Endothelial cell of umbilical vein (primary cell): ENCODE measurements around the gene PLEKHA5. TPM values are rescaled to one million over a fixed set of nuclear protein-coding genes. Genes with fewer than 3 reads are reported as not detected.
A peak's percentile ranks its signal among the peaks of the same experiment; 100 is the strongest.

ENCODE experiments used
- Bru-seq: library from RNA; stranded (reverse); fragments of 400-500 nt; gene quantifications from one replicate; lab custom pipeline; 2021; lab: Mats Ljungman, UMichigan
- BruChase-seq, 2 experiments: library from RNA; stranded (reverse); fragments of 400-500 nt; gene quantifications; one replicate each; lab custom pipeline; 2021; lab: Mats Ljungman, UMichigan
- BruUV-seq: library from RNA; stranded (reverse); fragments of 400-500 nt; replicated peaks from 2 replicates; lab custom pipeline; 2021; lab: Mats Ljungman, UMichigan
- CTCF ChIA-PET: fragments of 300-600, 350-600 bp; sonication (Branson Sonifier 250); formaldehyde crosslinking; loops from one replicate; lab custom pipeline; 2021; ENCODE audit warnings: antibody characterized with exemption, inconsistent platforms; lab: Charles Lee
- POLR2A ChIA-PET: fragments of 300-600, 350-600 bp; sonication (Branson Sonifier 250); formaldehyde crosslinking; loops from one replicate; lab custom pipeline; 2021; ENCODE audit warnings: antibody characterized with exemption, inconsistent platforms; lab: Charles Lee
- DNase-seq: peaks from one replicate; pipeline ENCODE4 v3.0.0-alpha.2; 2011; ENCODE audit warnings: low read depth, low spot score
- FAIRE-seq: peaks from 2 replicates; lab custom pipeline; 2011; peaks lifted over from hg19 to GRCh38; lab: Jason Lieb, UNC
- H2AFZ ChIP-seq: 2 replicates; pipeline ENCODE4 v1.6.0; 2012; ENCODE audit warnings: low read depth, low read length, control low read depth, inconsistent platforms
- H3K27ac ChIP-seq: 2 replicates; pipeline ENCODE4 v1.5.1; 2011; ENCODE audit warnings: low read depth, mild to moderate bottlenecking, control low read depth, low read length, moderate library complexity; ENCODE audit not compliant: insufficient read depth
- H3K27me3 ChIP-seq, 2 experiments: 2 replicates each; pipeline versions ENCODE4 v1.6.0 to v1.6.1; 2011; ENCODE audit warnings: low read length in 2 of 2, mixed read lengths in 1 of 2; ENCODE audit not compliant: control insufficient read depth in 2 of 2, insufficient read depth in 2 of 2
- H3K36me3 ChIP-seq, 2 experiments: 2 replicates in 1 of 2; 3 replicates in 1 of 2; pipeline ENCODE4 v1.5.1; 2011; ENCODE audit warnings: low read length in 2 of 2, mild to moderate bottlenecking in 1 of 2, moderate library complexity in 1 of 2; ENCODE audit not compliant: control insufficient read depth in 2 of 2, insufficient read depth in 2 of 2; ENCODE audit errors: extremely low read depth in 1 of 2
- H3K4me1 ChIP-seq: 3 replicates; pipeline ENCODE4 v1.5.1; 2011; ENCODE audit warnings: mild to moderate bottlenecking, low read length; ENCODE audit not compliant: control insufficient read depth, insufficient read depth; ENCODE audit errors: extremely low read depth
- H3K4me2 ChIP-seq: 2 replicates; pipeline ENCODE4 v1.6.1; 2011; ENCODE audit warnings: low read length, control low read depth, mixed read lengths; ENCODE audit not compliant: insufficient read depth
- H3K4me3 ChIP-seq, 3 experiments: fragments of 200-600 bp in 1 of 3; sonication (generic), shearing (Covaris generic) in 1 of 3; replicated peaks in 1 of 3; 2 replicates each; pipeline ENCODE4 v1.5.1; 2011 to 2016; ENCODE audit warnings: control low read depth in 3 of 3, low read length in 3 of 3, mild to moderate bottlenecking in 2 of 3, inconsistent platforms in 1 of 3, low read depth in 1 of 3, moderate library complexity in 1 of 3; ENCODE audit not compliant: insufficient read depth in 1 of 3
- H3K79me2 ChIP-seq: 2 replicates; pipeline ENCODE4 v1.6.0; 2012; ENCODE audit warnings: low read length, inconsistent platforms; ENCODE audit not compliant: control insufficient read depth, insufficient read depth
- H3K9ac ChIP-seq: replicated peaks from 2 replicates; pipeline ENCODE3; 2011; ENCODE audit warnings: low read length, control low read depth; ENCODE audit not compliant: insufficient read depth; ENCODE audit errors: extremely low read depth
- H3K9me1 ChIP-seq: replicated peaks from 3 replicates; pipeline ENCODE4 v1.6.0; 2011; ENCODE audit warnings: mild to moderate bottlenecking, low read length; ENCODE audit not compliant: control insufficient read depth, insufficient read depth; ENCODE audit errors: extremely low read depth
- H3K9me3 ChIP-seq: replicated peaks from 2 replicates; pipeline ENCODE4 v1.5.1; 2012; ENCODE audit warnings: low read length, inconsistent platforms; ENCODE audit not compliant: control insufficient read depth, insufficient read depth
- H4K20me1 ChIP-seq: replicated peaks from 2 replicates; pipeline ENCODE3; 2011; ENCODE audit warnings: mild to moderate bottlenecking, low read length; ENCODE audit not compliant: control insufficient read depth, insufficient read depth; ENCODE audit errors: extremely low read depth
- MYC ChIP-seq: IDR thresholded peaks from one replicate; pipeline ENCODE4 v1.6.1; 2011; ENCODE audit warnings: mild to moderate bottlenecking, low read depth, low read length
- POLR2A ChIP-seq: IDR thresholded peaks from 2 replicates; pipeline ENCODE4 v1.6.1; 2012; ENCODE audit warnings: low read depth, mild to moderate bottlenecking, control low read depth, low read length
- dilution Hi-C: fragments of 300-500 bp; cut with MboI; formaldehyde crosslinking; loops from one replicate; pipeline ENCODE4 v1.15.0; 2019; ENCODE audit warnings: low sequenced_read_pairs; ENCODE audit not compliant: extremely low pct_ligation_motif_present
- intact Hi-C: fragments of 100-400 bp; cut with micrococcal nuclease; formaldehyde crosslinking; loops from one replicate; pipeline ENCODE4 v1.10.0; 2022
- long read RNA-seq: library from polyadenylated mRNA; stranded (forward); transcript quantifications from one replicate; pipeline ENCODE4 v2.0.0, GENCODE V29; 2021
- polyA minus RNA-seq, 3 experiments: library from RNA; depleted of rRNA, polyadenylated mRNA; stranded (reverse); fragments of >200 nt; gene quantifications; 1 replicate in 1 of 3; 2 replicates in 2 of 3; pipeline ENCODE4 v1.2.3, GENCODE V29; 2011
- polyA plus RNA-seq, 4 experiments: library from polyadenylated mRNA; depleted of rRNA in 3 of 4; stranded (reverse) in 3 of 4; unstranded in 1 of 4; fragments of >200 nt; gene quantifications; 2 replicates each; pipeline versions ENCODE4 v1.2.1 to v1.2.3, GENCODE V29; 2011 to 2012; ENCODE audit warnings: missing spikeins in 1 of 4
- total RNA-seq: library from RNA; stranded (reverse); gene quantifications from 2 replicates; pipeline ENCODE4 v1.2.3, GENCODE V29; 2021
- TF ChIP-seq, protein P1 (sequence below), 2 donors: IDR thresholded peaks; 1 replicate in 1 of 2; 2 replicates in 1 of 2; pipeline ENCODE4 v1.5.1; 2011; ENCODE audit warnings: low read length in 2 of 2, mild to moderate bottlenecking in 2 of 2, moderate library complexity in 2 of 2, control low read depth in 1 of 2, inconsistent platforms in 1 of 2, low read depth in 1 of 2; ENCODE audit not compliant: insufficient read depth in 1 of 2; ENCODE audit errors: extremely low read depth in 1 of 2

The PLEKHA5 gene
- total RNA-seq: 12.7 and 13.4 TPM in 2 replicates
- 1.9 and 2.5 TPM in 2 replicates for polyA plus RNA-seq
- 2.8 and 3.0 TPM in 2 replicates for polyA plus RNA-seq (2011; cell fraction: cytosol; rRNA removed)
- polyA plus RNA-seq (2011; cell fraction: nucleus; rRNA removed): 7.3 TPM in 2 replicates
- 4.8 and 6.4 TPM in 2 replicates for polyA plus RNA-seq (2012)
- polyA minus RNA-seq: 8.9 and 11.8 TPM in 2 replicates
- polyA minus RNA-seq (2011; cell fraction: cytosol; rRNA and poly(A)+ RNA removed): 3.2 TPM
- 27.7 and 37.8 TPM in 2 replicates for polyA minus RNA-seq (2011; cell fraction: nucleus; rRNA and poly(A)+ RNA removed)
- Bru-seq, nascent RNA: percentile 67 among the genes with signal in this experiment
- percentile 58 among the genes with signal in this experiment for BruChase-seq, experiment 1, labeled RNA remaining after a 6-hour chase
- BruChase-seq, experiment 2, labeled RNA remaining after a 2-hour chase: percentile 74 among the genes with signal in this experiment
- long read RNA-seq, full-length matches to known transcripts: 6 of 19 reads
- long read RNA-seq, partial matches to known transcripts: 5 of 19 reads
- long read RNA-seq, other reads (novel, unspliced or antisense): 8 of 19 reads

- intact Hi-C loops: loop anchor here (5.0 kb wide), 1 partner anchor 143 kb away; no protein-coding TSS in a partner anchor
- dilution Hi-C loops: no loop called here
- peak within 1 kb of the TSS; percentile 62 to 100 (median 69) for H3K4me3 ChIP-seq
- peaks cover 8% of the 10 kb centered on the region for H3K4me1 ChIP-seq
- peak within 1 kb of the TSS; percentile 95 for H2AFZ ChIP-seq
- H3K79me2 ChIP-seq: peaks cover 4% of the 10 kb centered on the region
- POLR2A ChIA-PET: interaction anchor here (0.7 kb wide), 1 partner anchor 263 kb away, joined by 14 read pairs; no protein-coding TSS in a partner anchor
- CTCF ChIA-PET: interaction anchor here (0.7 to 1.7 kb wide), 3 partner anchors 56 to 846 kb away, joined by 3 to 12 read pairs (median 4); no protein-coding TSS in a partner anchor
- no peaks in the 10 kb centered on the region for H3K36me3 ChIP-seq
- no peaks in the 10 kb centered on the region for H3K27me3 ChIP-seq
- H3K4me2 ChIP-seq: peak within 1 kb of the TSS; percentile 97
- H3K9ac ChIP-seq: peak within 1 kb of the TSS; percentile 60
- no TSS peak for BruUV-seq
- H3K9me1 ChIP-seq: no peaks in the 10 kb centered on the region
- DNase-seq: peak; percentile 31
- no peaks in the 10 kb centered on the region for H4K20me1 ChIP-seq
- peak within 1 kb of the TSS; percentile 34 for H3K27ac ChIP-seq
- FAIRE-seq: peak; percentile 59
- no peak for TF ChIP-seq MYC
- TF ChIP-seq, protein P1, sequence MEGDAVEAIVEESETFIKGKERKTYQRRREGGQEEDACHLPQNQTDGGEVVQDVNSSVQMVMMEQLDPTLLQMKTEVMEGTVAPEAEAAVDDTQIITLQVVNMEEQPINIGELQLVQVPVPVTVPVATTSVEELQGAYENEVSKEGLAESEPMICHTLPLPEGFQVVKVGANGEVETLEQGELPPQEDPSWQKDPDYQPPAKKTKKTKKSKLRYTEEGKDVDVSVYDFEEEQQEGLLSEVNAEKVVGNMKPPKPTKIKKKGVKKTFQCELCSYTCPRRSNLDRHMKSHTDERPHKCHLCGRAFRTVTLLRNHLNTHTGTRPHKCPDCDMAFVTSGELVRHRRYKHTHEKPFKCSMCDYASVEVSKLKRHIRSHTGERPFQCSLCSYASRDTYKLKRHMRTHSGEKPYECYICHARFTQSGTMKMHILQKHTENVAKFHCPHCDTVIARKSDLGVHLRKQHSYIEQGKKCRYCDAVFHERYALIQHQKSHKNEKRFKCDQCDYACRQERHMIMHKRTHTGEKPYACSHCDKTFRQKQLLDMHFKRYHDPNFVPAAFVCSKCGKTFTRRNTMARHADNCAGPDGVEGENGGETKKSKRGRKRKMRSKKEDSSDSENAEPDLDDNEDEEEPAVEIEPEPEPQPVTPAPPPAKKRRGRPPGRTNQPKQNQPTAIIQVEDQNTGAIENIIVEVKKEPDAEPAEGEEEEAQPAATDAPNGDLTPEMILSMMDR (IDR thresholded peaks at IDR 0.05; ENCODE audit: extremely low read depth in 1 of 2, insufficient read depth in 1 of 2, low read depth in 1 of 2, low read length in 2 of 2): no peak
- TF ChIP-seq POLR2A: peak; percentile 16
- no peaks in the 10 kb centered on the region for H3K9me3 ChIP-seq
Observed at GRCh38 chr12:19129486-19130223, at the start of gene PLEKHA5. Gene PLEKHA5 (plus strand): TSS chr12:19129733. CDS start chr12:19129800, 67 bp downstream.
